ENCODE results near the gene HCFC1.

- TF ChIP-seq POLR2A (IDR thresholded peaks at IDR 0.05): no peak
- no peak for TF ChIP-seq CTCF (IDR thresholded peaks at IDR 0.05)
Observed at GRCh38 chrX:153961292-153961691, 10.3 kb downstream of the HCFC1 start.

Data from right lobe of liver (tissue), 4 donors.